Endothelial cell (in vitro differentiated cells): ENCODE results near the gene PDIA6. TPM values are rescaled to one million over a fixed set of nuclear protein-coding genes. Genes with fewer than 3 reads are reported as not detected.

Source experiments
- DNase-seq: peaks from one replicate; pipeline ENCODE4 v3.0.0; 2021; ENCODE audit warnings: low spot score
- H3K27ac Mint-ChIP-seq: one replicate; pipeline ENCODE4 v1.8.0; 2021; ENCODE audit warnings: mixed read lengths, inconsistent platforms; ENCODE audit not compliant: unreplicated experiment
- H3K27me3 Mint-ChIP-seq: one replicate; pipeline ENCODE4 v1.8.0; 2021; ENCODE audit warnings: mild to moderate bottlenecking, moderate library complexity, mixed read lengths, inconsistent platforms; ENCODE audit not compliant: unreplicated experiment
- H3K36me3 Mint-ChIP-seq: one replicate; pipeline ENCODE4 v1.8.0; 2021; ENCODE audit warnings: mild to moderate bottlenecking, low read depth, mixed read lengths, inconsistent platforms; ENCODE audit not compliant: unreplicated experiment
- H3K4me1 Mint-ChIP-seq: one replicate; pipeline ENCODE4 v1.8.0; 2021; ENCODE audit warnings: mild to moderate bottlenecking, mixed read lengths, inconsistent platforms; ENCODE audit not compliant: unreplicated experiment
- H3K4me3 Mint-ChIP-seq: one replicate; pipeline ENCODE4 v1.8.0; 2021; ENCODE audit warnings: mild to moderate bottlenecking, mixed read lengths, inconsistent platforms; ENCODE audit not compliant: unreplicated experiment
- H3K9me3 Mint-ChIP-seq: one replicate; pipeline ENCODE4 v1.8.0; 2021; ENCODE audit warnings: mixed read lengths, inconsistent platforms; ENCODE audit not compliant: unreplicated experiment
- total RNA-seq: library from RNA; stranded (reverse); fragmentation: NEBNext Ultra II Directional; extraction: Animal tissue kit (Norgen Biotek cat#: 25700); gene quantifications from one replicate; pipeline ENCODE4 v1.2.1, GENCODE V29; 2021; ENCODE audit not compliant: unreplicated experiment
- TF ChIP-seq, protein P1 (sequence below): fragments of 200-600 bp; sonication (generic); IDR thresholded peaks from one replicate; pipeline ENCODE4 v1.5.0; 2021; ENCODE audit warnings: antibody characterized with exemption; ENCODE audit not compliant: unreplicated experiment

Gene PDIA6
- total RNA-seq, 1 donor from 2014 or later, result 292 TPM

- Mint-ChIP-seq H3K36me3 (no peaks in the 10 kb centered on the region), H3K4me1 (no peaks in the 10 kb centered on the region), H3K4me3 (no peak overlapping the region), H3K9me3 (no peaks in the 10 kb centered on the region), H3K27me3 (no peaks in the 10 kb centered on the region), H3K27ac (no peak overlapping the region)
- DNase-seq, result no peak
- TF ChIP-seq, protein P1, sequence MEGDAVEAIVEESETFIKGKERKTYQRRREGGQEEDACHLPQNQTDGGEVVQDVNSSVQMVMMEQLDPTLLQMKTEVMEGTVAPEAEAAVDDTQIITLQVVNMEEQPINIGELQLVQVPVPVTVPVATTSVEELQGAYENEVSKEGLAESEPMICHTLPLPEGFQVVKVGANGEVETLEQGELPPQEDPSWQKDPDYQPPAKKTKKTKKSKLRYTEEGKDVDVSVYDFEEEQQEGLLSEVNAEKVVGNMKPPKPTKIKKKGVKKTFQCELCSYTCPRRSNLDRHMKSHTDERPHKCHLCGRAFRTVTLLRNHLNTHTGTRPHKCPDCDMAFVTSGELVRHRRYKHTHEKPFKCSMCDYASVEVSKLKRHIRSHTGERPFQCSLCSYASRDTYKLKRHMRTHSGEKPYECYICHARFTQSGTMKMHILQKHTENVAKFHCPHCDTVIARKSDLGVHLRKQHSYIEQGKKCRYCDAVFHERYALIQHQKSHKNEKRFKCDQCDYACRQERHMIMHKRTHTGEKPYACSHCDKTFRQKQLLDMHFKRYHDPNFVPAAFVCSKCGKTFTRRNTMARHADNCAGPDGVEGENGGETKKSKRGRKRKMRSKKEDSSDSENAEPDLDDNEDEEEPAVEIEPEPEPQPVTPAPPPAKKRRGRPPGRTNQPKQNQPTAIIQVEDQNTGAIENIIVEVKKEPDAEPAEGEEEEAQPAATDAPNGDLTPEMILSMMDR, result no peak
These were observed 59.4 kb downstream of the PDIA6 start for GRCh38 chr2:10753156-10753555.

- Mint-ChIP-seq H3K36me3 (no peaks in the 10 kb centered on the region), H3K4me1 (no peaks in the 10 kb centered on the region), H3K9me3 (no peaks in the 10 kb centered on the region), H3K27me3 (no peaks in the 10 kb centered on the region), H3K27ac (no peak overlapping the region), H3K4me3 (no peak overlapping the region)
- TF ChIP-seq, protein P1, result no peak
- DNase-seq, result no peak
These were observed 60.3 kb downstream of the PDIA6 start for GRCh38 chr2:10752236-10752635.

DNA sequence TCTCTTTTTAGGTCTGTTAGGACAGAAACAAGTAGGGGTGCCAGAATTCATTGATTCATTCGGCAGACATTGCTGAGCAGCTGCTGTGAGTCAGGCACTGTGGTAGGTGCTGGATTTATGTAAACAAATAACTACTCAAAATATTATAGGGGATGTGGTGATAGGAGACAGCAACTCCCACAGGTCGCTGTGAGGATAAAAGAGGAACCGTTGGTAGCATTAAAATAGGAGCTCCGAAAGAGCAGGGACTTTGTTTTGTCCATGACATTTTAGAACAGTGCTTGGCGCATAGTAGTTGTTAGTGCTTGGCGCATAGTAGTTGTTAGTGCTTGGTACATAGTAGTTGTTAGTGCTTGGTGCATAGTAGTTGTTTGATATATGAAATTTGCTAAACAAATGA, 62.0 kb downstream of the PDIA6 start:
- Mint-ChIP-seq H3K27me3 (no peaks in the 10 kb centered on the region), H3K4me1 (no peaks in the 10 kb centered on the region), H3K27ac (no peak overlapping the region), H3K9me3 (no peaks in the 10 kb centered on the region), H3K4me3 (no peak overlapping the region), H3K36me3 (no peaks in the 10 kb centered on the region)
- DNase-seq, result no peak
- TF ChIP-seq, protein P1, result no peak

GRCh38 chr2:10742666-10743065, 69.9 kb downstream of the PDIA6 start:
- no peaks in the 10 kb centered on the region for H3K36me3 Mint-ChIP-seq
- no peaks in the 10 kb centered on the region for H3K9me3 Mint-ChIP-seq
- DNase-seq, result no peak
- H3K27me3 Mint-ChIP-seq, result peaks cover 5% of the 10 kb centered on the region
- no peak overlapping the region for H3K27ac Mint-ChIP-seq
- H3K4me1 Mint-ChIP-seq, result peaks cover 16% of the 10 kb centered on the region
- H3K4me3 Mint-ChIP-seq, result no peak overlapping the region
- TF ChIP-seq, protein P1, result no peak

DNA sequence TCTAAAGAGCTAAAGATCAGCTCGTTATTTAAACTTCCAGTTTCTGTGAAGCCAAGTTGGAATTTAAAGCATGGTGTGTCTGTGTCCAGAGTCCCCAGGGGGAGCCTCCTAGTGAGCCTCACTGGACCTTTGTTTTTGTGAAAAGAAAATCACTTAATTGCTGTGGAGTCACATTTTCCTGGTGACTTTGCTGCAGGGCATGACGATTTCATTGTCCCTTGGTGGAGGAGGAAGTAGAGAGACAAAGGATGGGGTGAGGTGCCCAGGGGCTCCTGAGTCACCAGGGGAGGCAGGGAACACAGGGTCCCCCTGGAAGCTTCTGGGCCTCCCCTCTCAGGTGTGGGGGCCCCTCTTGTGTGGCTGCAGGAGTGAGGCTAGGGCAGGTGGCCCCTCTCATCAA, 71.4 kb downstream of the PDIA6 start:
- Mint-ChIP-seq H3K4me3 (no peak overlapping the region), H3K4me1 (peaks cover 16% of the 10 kb centered on the region), H3K9me3 (no peaks in the 10 kb centered on the region), H3K27ac (no peak overlapping the region), H3K36me3 (no peaks in the 10 kb centered on the region), H3K27me3 (peaks cover 5% of the 10 kb centered on the region)
- DNase-seq, result no peak
- TF ChIP-seq, protein P1, result no peak
